ENCODE results near the gene ZNF335.
"Not testable (repeated sequence)": the region's sequence is repeated elsewhere in the genome, so short reads cannot be mapped to it uniquely, and the experiment has no call there.

The ZNF335 gene

GRCh38 chr20:45964006-45964400 is 8.0 kb downstream of the ZNF335 start:
- no peaks in the 10 kb centered on the region for H3K9me3 ChIP-seq (ENCODE audit: control insufficient read depth, low read length)
- no peaks in the 10 kb centered on the region for H3K27me3 ChIP-seq (ENCODE audit: control insufficient read depth, insufficient read depth, low read length, poor library complexity, severe bottlenecking)
- peaks cover 36% of the 10 kb centered on the region for H3K36me3 ChIP-seq (ENCODE audit: control insufficient read depth, insufficient read depth, low read length)
- no peaks in the 10 kb centered on the region for H3K4me1 ChIP-seq (ENCODE audit: control insufficient read depth, insufficient read depth, low read length)
- H3K4me3 ChIP-seq (ENCODE audit: insufficient read depth, low read depth, low read length), result no peak overlapping the region
- no peak overlapping the region for H3K27ac ChIP-seq (ENCODE audit: insufficient read depth, low read depth, low read length, poor library complexity, severe bottlenecking)
- WGBS, 2 experiments, result 91 to 95% methylated on average over 9 of the region's 9 CpGs

GRCh38 chr20:45963059-45964005 is 8.7 kb downstream of the ZNF335 start:
- no peaks in the 10 kb centered on the region for H3K27me3 ChIP-seq (ENCODE audit: control insufficient read depth, insufficient read depth, low read length, poor library complexity, severe bottlenecking)
- no peak overlapping the region for H3K27ac ChIP-seq (ENCODE audit: insufficient read depth, low read depth, low read length, poor library complexity, severe bottlenecking)
- no peak overlapping the region for H3K4me3 ChIP-seq (ENCODE audit: insufficient read depth, low read depth, low read length)
- H3K9me3 ChIP-seq (ENCODE audit: control insufficient read depth, low read length), result no peaks in the 10 kb centered on the region
- WGBS, 2 experiments, result 94% methylated on average over 34 of the region's 34 CpGs
- H3K4me1 ChIP-seq (ENCODE audit: control insufficient read depth, insufficient read depth, low read length), result no peaks in the 10 kb centered on the region
- peaks cover 43% of the 10 kb centered on the region for H3K36me3 ChIP-seq (ENCODE audit: control insufficient read depth, insufficient read depth, low read length)

GRCh38 chr20:45962031-45962755 is 9.8 kb downstream of the ZNF335 start:
- Histone ChIP-seq H3K4me1 (ENCODE audit: control insufficient read depth, insufficient read depth, low read length) (no peaks in the 10 kb centered on the region), H3K36me3 (ENCODE audit: control insufficient read depth, insufficient read depth, low read length) (peaks cover 44% of the 10 kb centered on the region), H3K27me3 (ENCODE audit: control insufficient read depth, insufficient read depth, low read length, poor library complexity, severe bottlenecking) (no peaks in the 10 kb centered on the region), H3K27ac (ENCODE audit: insufficient read depth, low read depth, low read length, poor library complexity, severe bottlenecking) (no peak overlapping the region), H3K4me3 (ENCODE audit: insufficient read depth, low read depth, low read length) (no peak overlapping the region), H3K9me3 (ENCODE audit: control insufficient read depth, low read length) (no peaks in the 10 kb centered on the region)
- WGBS, 2 experiments, result 93% methylated on average over 26 of the region's 26 CpGs

- Histone ChIP-seq H3K9me3 (ENCODE audit: control insufficient read depth, low read length) (no peaks in the 10 kb centered on the region), H3K27ac (ENCODE audit: insufficient read depth, low read depth, low read length, poor library complexity, severe bottlenecking) (no peak overlapping the region), H3K36me3 (ENCODE audit: control insufficient read depth, insufficient read depth, low read length) (peaks cover 37% of the 10 kb centered on the region), H3K27me3 (ENCODE audit: control insufficient read depth, insufficient read depth, low read length, poor library complexity, severe bottlenecking) (no peaks in the 10 kb centered on the region), H3K4me1 (ENCODE audit: control insufficient read depth, insufficient read depth, low read length) (no peaks in the 10 kb centered on the region), H3K4me3 (ENCODE audit: insufficient read depth, low read depth, low read length) (no peak overlapping the region)
- WGBS, 2 experiments, result 95 to 96% methylated on average over 14 of the region's 14 CpGs
Observed at GRCh38 chr20:45959956-45960630, 11.9 kb downstream of the ZNF335 start.

GRCh38 chr20:45959126-45959525 is 12.9 kb downstream of the ZNF335 start:
- Histone ChIP-seq H3K9me3 (ENCODE audit: control insufficient read depth, low read length) (no peaks in the 10 kb centered on the region), H3K4me1 (ENCODE audit: control insufficient read depth, insufficient read depth, low read length) (no peaks in the 10 kb centered on the region), H3K36me3 (ENCODE audit: control insufficient read depth, insufficient read depth, low read length) (peaks cover 35% of the 10 kb centered on the region), H3K27me3 (ENCODE audit: control insufficient read depth, insufficient read depth, low read length, poor library complexity, severe bottlenecking) (no peaks in the 10 kb centered on the region), H3K4me3 (ENCODE audit: insufficient read depth, low read depth, low read length) (no peak overlapping the region), H3K27ac (ENCODE audit: insufficient read depth, low read depth, low read length, poor library complexity, severe bottlenecking) (no peak overlapping the region)
- 90 to 91% methylated on average over 16 of the region's 16 CpGs for WGBS, 2 experiments

GRCh38 chr20:45958593-45958992 is 13.4 kb downstream of the ZNF335 start:
- WGBS, 2 experiments, result 91 to 95% methylated on average over 3 to 4 of the region's 4 CpGs
- H3K9me3 ChIP-seq (ENCODE audit: control insufficient read depth, low read length), result no peaks in the 10 kb centered on the region
- H3K4me3 ChIP-seq (ENCODE audit: insufficient read depth, low read depth, low read length), result no peak overlapping the region
- H3K4me1 ChIP-seq (ENCODE audit: control insufficient read depth, insufficient read depth, low read length), result no peaks in the 10 kb centered on the region
- no peak overlapping the region for H3K27ac ChIP-seq (ENCODE audit: insufficient read depth, low read depth, low read length, poor library complexity, severe bottlenecking)
- peaks cover 31% of the 10 kb centered on the region for H3K36me3 ChIP-seq (ENCODE audit: control insufficient read depth, insufficient read depth, low read length)
- H3K27me3 ChIP-seq (ENCODE audit: control insufficient read depth, insufficient read depth, low read length, poor library complexity, severe bottlenecking), result no peaks in the 10 kb centered on the region

- no peaks in the 10 kb centered on the region for H3K4me1 ChIP-seq (ENCODE audit: control insufficient read depth, insufficient read depth, low read length)
- no peak overlapping the region for H3K27ac ChIP-seq (ENCODE audit: insufficient read depth, low read depth, low read length, poor library complexity, severe bottlenecking)
- WGBS, 2 experiments, result 94 to 96% methylated on average over 19 of the region's 19 CpGs
- no peak overlapping the region for H3K4me3 ChIP-seq (ENCODE audit: insufficient read depth, low read depth, low read length)
- no peaks in the 10 kb centered on the region for H3K9me3 ChIP-seq (ENCODE audit: control insufficient read depth, low read length)
- H3K36me3 ChIP-seq (ENCODE audit: control insufficient read depth, insufficient read depth, low read length), result peaks cover 30% of the 10 kb centered on the region
- no peaks in the 10 kb centered on the region for H3K27me3 ChIP-seq (ENCODE audit: control insufficient read depth, insufficient read depth, low read length, poor library complexity, severe bottlenecking)
Observed at GRCh38 chr20:45957021-45957941, 14.7 kb downstream of the ZNF335 start.

GRCh38 chr20:45956326-45956725 is 15.7 kb downstream of the ZNF335 start:
- WGBS, 2 experiments, result 95 to 96% methylated on average over 8 to 10 of the region's 10 CpGs

GRCh38 chr20:45953672-45954071 is 18.3 kb downstream of the ZNF335 start:
- Histone ChIP-seq H3K27me3 (ENCODE audit: control insufficient read depth, insufficient read depth, low read length, poor library complexity, severe bottlenecking) (no peaks in the 10 kb centered on the region), H3K27ac (ENCODE audit: insufficient read depth, low read depth, low read length, poor library complexity, severe bottlenecking) (no peak overlapping the region), H3K4me1 (ENCODE audit: control insufficient read depth, insufficient read depth, low read length) (no peaks in the 10 kb centered on the region), H3K9me3 (ENCODE audit: control insufficient read depth, low read length) (no peaks in the 10 kb centered on the region), H3K4me3 (ENCODE audit: insufficient read depth, low read depth, low read length) (no peak overlapping the region), H3K36me3 (ENCODE audit: control insufficient read depth, insufficient read depth, low read length) (peaks cover 43% of the 10 kb centered on the region)
- 90 to 92% methylated on average over 9 of the region's 9 CpGs for WGBS, 2 experiments

More at GRCh38 chr20:45956326-45956725, 15.7 kb downstream of the ZNF335 start:
- H3K4me1 ChIP-seq (ENCODE audit: control insufficient read depth, insufficient read depth, low read length); H3K9me3 ChIP-seq (ENCODE audit: control insufficient read depth, low read length); H3K4me3 ChIP-seq (ENCODE audit: insufficient read depth, low read depth, low read length); H3K27ac ChIP-seq (ENCODE audit: insufficient read depth, low read depth, low read length, poor library complexity, severe bottlenecking); H3K27me3 ChIP-seq (ENCODE audit: control insufficient read depth, insufficient read depth, low read length, poor library complexity, severe bottlenecking): not testable (repeated sequence)
- peaks cover 40% of the 10 kb centered on the region for H3K36me3 ChIP-seq (ENCODE audit: control insufficient read depth, insufficient read depth, low read length)

Data from ectodermal cell (in vitro differentiated cells).